GM12865 (cell line): ENCODE results near the gene EME1.

Experiments
- DNase-seq: peaks from one replicate; pipeline ENCODE4 v3.0.0; 2010; ENCODE audit warnings: low read depth
- H3K4me3 ChIP-seq: 2 replicates; pipeline ENCODE4 v1.5.1; 2011; ENCODE audit warnings: mild to moderate bottlenecking, low read depth, low read length, control low read depth
- CTCF ChIP-seq: IDR thresholded peaks from 2 replicates; pipeline ENCODE4 v1.5.1; 2011; ENCODE audit warnings: low read length, control low read depth, low read depth, inconsistent platforms; ENCODE audit not compliant: insufficient read depth; ENCODE audit errors: missing control alignments

The EME1 gene

DNA sequence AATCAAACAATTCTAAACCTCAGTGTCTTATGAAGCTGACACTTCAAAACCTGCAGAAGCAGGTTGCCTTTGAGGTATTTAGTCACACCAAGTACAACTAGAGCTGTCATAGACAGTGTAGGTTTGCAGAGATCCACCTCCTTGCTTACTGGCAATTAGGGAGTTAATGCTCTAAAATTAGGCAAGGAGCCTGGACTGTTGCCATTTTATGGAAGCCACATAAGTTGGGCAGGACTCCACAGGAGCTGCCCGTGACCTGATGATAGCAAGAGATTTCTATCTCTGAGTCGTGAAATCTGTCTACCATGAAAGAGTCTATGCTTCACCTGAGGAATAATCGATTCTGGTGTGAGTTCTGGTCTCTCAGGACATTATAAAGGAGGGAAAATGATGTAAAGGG, 8.9 kb downstream of the EME1 start:
- H3K4me3 ChIP-seq: no peak overlapping the region
- TF ChIP-seq CTCF: no peak
- no peak for DNase-seq

GRCh38 chr17:50382931-50383330, 9.9 kb downstream of the EME1 start:
- TF ChIP-seq CTCF: no peak
- DNase-seq: no peak
- no peak overlapping the region for H3K4me3 ChIP-seq

- TF ChIP-seq CTCF: no peak
- no peak for DNase-seq
- H3K4me3 ChIP-seq: no peak overlapping the region
Observed at GRCh38 chr17:50386510-50386909, 13.5 kb downstream of the EME1 start.

GRCh38 chr17:50388728-50389127, 15.7 kb downstream of the EME1 start:
- TF ChIP-seq CTCF: no peak
- no peak for DNase-seq
- H3K4me3 ChIP-seq: no peak overlapping the region

DNA sequence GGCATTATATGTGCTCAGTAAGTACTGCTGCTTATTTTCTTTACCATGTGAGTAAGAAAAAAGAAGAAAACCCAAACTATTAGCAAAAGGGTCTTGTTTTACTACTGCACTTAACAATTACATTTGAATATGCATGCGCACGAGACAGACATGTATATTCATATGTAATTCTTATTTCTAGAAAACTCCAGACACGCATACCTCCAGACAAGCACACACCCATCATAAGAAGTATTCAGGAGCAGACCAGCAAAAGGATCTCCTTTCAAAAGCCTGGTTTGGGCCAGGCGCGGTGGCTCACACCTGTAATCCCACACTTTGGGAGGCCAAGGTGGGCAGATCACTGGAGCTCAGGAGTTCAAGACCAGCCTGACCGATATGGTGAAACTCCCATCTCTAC, 16.5 kb downstream of the EME1 start:
- DNase-seq: no peak
- no peak overlapping the region for H3K4me3 ChIP-seq
- TF ChIP-seq CTCF: no peak

DNA sequence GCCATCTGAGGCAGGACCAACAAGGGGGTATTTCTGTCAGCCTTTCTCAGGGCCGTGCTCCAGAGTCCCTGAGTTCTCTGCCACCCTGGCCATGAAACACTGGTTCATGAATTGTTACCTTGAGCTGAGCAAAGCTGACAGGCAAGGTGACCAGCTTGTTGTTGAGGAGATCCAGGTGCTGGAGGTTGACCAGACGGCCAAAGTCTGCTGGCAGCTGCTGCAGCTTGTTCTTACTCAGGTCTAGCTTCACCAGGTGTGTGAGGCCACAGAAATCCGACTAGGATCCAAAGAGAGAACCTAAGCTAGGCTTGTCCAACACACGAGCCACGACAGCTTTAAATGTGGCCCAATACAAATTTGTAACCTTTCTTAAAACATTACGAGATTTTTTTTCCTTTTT, 19.6 kb downstream of the EME1 start:
- no peak overlapping the region for H3K4me3 ChIP-seq
- TF ChIP-seq CTCF: no peak
- DNase-seq: no peak

- no peak overlapping the region for H3K4me3 ChIP-seq
- no peak for DNase-seq
- no peak for TF ChIP-seq CTCF
Observed at GRCh38 chr17:50393700-50394099, 20.7 kb downstream of the EME1 start.
